ENCODE data around the gene MEIS2.

The MEIS2 gene

GRCh38 chr15:37112971-37113670, 12.8 kb upstream of the MEIS2 start:
- DNase-seq (ENCODE audit: low read depth in 4 of 4, low spot score in 1 of 4) = no peak

- no peak for DNase-seq (ENCODE audit: low read depth in 4 of 4, low spot score in 1 of 4)
Observed at GRCh38 chr15:37112171-37112570, 11.8 kb upstream of the MEIS2 start.

- DNase-seq (ENCODE audit: low read depth in 4 of 4, low spot score in 1 of 4) = no peak
Observed at GRCh38 chr15:37111427-37111717, 11.0 kb upstream of the MEIS2 start.

GRCh38 chr15:37109872-37110572, 9.7 kb upstream of the MEIS2 start:
- DNase-seq (ENCODE audit: low read depth in 4 of 4, low spot score in 1 of 4) = no peak

- DNase-seq (ENCODE audit: low read depth in 4 of 4, low spot score in 1 of 4) = no peak
Observed at GRCh38 chr15:37109168-37109871, 9.0 kb upstream of the MEIS2 start.

GRCh38 chr15:37108381-37109167, 8.2 kb upstream of the MEIS2 start:
- no peak for DNase-seq (ENCODE audit: low read depth in 4 of 4, low spot score in 1 of 4)

- no peak for DNase-seq (ENCODE audit: low read depth in 4 of 4, low spot score in 1 of 4)
Observed at GRCh38 chr15:37107744-37108380, 7.5 kb upstream of the MEIS2 start.

- DNase-seq (ENCODE audit: low read depth in 4 of 4, low spot score in 1 of 4) = no peak
Observed at GRCh38 chr15:37107071-37107743, 6.9 kb upstream of the MEIS2 start.

- DNase-seq (ENCODE audit: low read depth in 4 of 4, low spot score in 1 of 4) = no peak
Observed at GRCh38 chr15:37106490-37107001, 6.2 kb upstream of the MEIS2 start.

GRCh38 chr15:37105889-37106288, 5.5 kb upstream of the MEIS2 start:
- DNase-seq (ENCODE audit: low read depth in 4 of 4, low spot score in 1 of 4) = no peak

GRCh38 chr15:37105029-37105428, 4.7 kb upstream of the MEIS2 start:
- DNase-seq (ENCODE audit: low read depth in 4 of 4, low spot score in 1 of 4) = no peak

- DNase-seq (ENCODE audit: low read depth in 4 of 4, low spot score in 1 of 4) = no peak
Observed at GRCh38 chr15:37104424-37104981, 4.2 kb upstream of the MEIS2 start.

- DNase-seq (ENCODE audit: low read depth in 4 of 4, low spot score in 1 of 4) = no peak
Observed at GRCh38 chr15:37103475-37104423, 3.4 kb upstream of the MEIS2 start.

- no peak for DNase-seq (ENCODE audit: low read depth in 4 of 4, low spot score in 1 of 4)
Observed at GRCh38 chr15:37103163-37103435, 2.8 kb upstream of the MEIS2 start.

GRCh38 chr15:37102305-37103162, 2.2 kb upstream of the MEIS2 start:
- no peak for DNase-seq (ENCODE audit: low read depth in 4 of 4, low spot score in 1 of 4)

- no peak for DNase-seq (ENCODE audit: low read depth in 4 of 4, low spot score in 1 of 4)
Observed at GRCh38 chr15:37101980-37102304, 1.6 kb upstream of the MEIS2 start.

- DNase-seq (ENCODE audit: low read depth in 4 of 4, low spot score in 1 of 4) = no peak
Observed at GRCh38 chr15:37100966-37101215, 542 bp upstream of the MEIS2 start.

GRCh38 chr15:37099319-37100108, 835 bp downstream of the MEIS2 start:
- DNase-seq (ENCODE audit: low read depth in 4 of 4, low spot score in 1 of 4) = no peak

All from stimulated activated CD4-positive, alpha-beta T cell treated with anti-CD3 and anti-CD28 coated beads, Interleukin-1b, Interleukin-23, amount 100 ng/mL, for 24 hours (primary cell).